Posterior cingulate gyrus (tissue), 11 donors: Measurements from ENCODE around the gene BPIFB6.

Experiments used
- DNase-seq, 10 donors: peaks; one replicate each; pipeline versions ENCODE4 v3.0.0 to v3.0.0-alpha.2; 2020 to 2021; ENCODE audit warnings: mixed read lengths in 3 of 10
- intact Hi-C: fragments of 100-400 bp; cut with DNase I; formaldehyde crosslinking; loops from one replicate; pipeline ENCODE4 v1.15.1; 2023

The BPIFB6 gene

GRCh38 chr20:33031531-33031930, at the start of gene BPIFB6:
Gene BPIFB6, plus strand, starts transcription at chr20:33031648. Its CDS starts 0 bp downstream, at chr20:33031648.
- intact Hi-C loops: no loop called here
- DNase-seq: peak in 3 of 10 donors; percentile 50 to 77 (median 54)

DNA sequence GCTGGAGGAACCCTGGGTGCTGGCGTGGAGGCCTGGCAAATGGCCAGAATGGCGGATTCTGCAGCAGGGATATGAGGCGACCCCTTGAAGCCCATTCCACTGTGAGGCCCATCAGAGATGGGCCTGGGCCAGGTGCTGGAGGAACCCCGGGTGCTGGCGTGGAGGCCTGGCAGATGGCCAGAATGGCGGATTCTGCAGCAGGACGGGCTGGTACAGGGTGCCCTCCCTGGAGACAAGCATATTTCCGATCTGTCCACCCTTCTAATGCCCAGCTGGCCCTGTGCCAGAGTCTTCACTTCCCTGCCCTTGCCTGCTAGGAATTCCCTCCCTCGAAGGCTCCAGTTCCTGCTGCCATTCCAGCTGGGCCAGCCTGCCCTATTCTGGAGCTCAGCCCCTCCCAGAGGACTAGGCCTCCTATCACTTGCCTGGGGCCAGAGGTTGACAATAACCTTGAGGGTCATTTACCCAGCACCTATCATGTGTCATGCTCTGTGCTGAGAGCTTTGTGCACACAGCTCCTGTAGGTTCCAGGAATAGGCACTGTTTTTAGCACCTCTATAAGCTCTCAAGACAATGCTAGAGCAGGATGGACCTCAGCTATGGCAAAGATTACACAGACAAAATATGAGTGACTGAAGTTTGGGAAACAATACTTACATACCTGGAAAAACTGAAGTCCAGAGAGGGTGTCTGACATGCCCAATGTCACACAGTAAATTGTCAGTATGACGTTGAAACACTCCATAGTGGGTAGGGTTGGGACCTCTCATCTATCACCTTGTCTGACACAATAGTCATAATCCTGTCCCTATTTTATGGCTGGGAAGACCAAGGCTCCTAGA, 48.6 kb upstream of the BPIFB6 start:
- intact Hi-C loops: loop anchor here (5.0 kb wide), 1 partner anchor 81 kb away; no protein-coding TSS in a partner anchor
- DNase-seq: peak in 8 of 10 donors; percentile 19 to 92 (median 52)

GRCh38 chr20:32983459-32984112, 47.9 kb upstream of the BPIFB6 start:
- peak in 1 of 10 donors; percentile 81 for DNase-seq

GRCh38 chr20:32984196-32984595, 47.3 kb upstream of the BPIFB6 start:
- intact Hi-C loops: loop anchor here (5.0 kb wide), 1 partner anchor 82 kb away; no protein-coding TSS in a partner anchor
- peak in 8 of 10 donors; percentile 25 to 94 (median 63) for DNase-seq

More at GRCh38 chr20:32983459-32984112, 47.9 kb upstream of the BPIFB6 start:
- intact Hi-C loops: loop anchor here (5.0 kb wide), 1 partner anchor 81 kb away; no protein-coding TSS in a partner anchor

- intact Hi-C loops: loop anchor here (5.0 kb wide), 1 partner anchor 82 kb away; no protein-coding TSS in a partner anchor
- DNase-seq: peak in 2 of 10 donors; percentile 35 to 67
Observed at GRCh38 chr20:32984631-32985354, 46.7 kb upstream of the BPIFB6 start.

DNA sequence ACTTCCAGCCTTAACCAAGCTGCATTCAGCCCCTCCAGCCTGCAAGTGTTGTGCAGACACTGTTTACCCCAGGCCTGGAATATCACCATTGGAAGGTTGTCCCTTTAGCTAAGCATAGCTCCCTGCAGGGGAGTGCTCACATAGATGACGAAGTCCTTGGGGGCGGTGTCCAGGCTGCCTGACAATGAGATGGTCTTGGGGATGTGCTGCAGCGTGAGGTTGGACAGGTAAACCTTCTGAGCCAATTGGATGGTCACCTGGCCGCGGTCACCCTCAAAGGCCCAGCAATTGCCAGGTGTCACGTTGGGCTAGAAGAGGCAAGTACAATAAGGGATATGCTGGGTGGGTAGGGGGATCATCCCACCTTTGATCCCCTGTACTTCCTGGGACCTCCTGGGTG, 45.9 kb upstream of the BPIFB6 start:
- DNase-seq: peak in 2 of 10 donors; percentile 46 to 69
- intact Hi-C loops: no loop called here

GRCh38 chr20:32986331-32986966, 45.0 kb upstream of the BPIFB6 start:
- intact Hi-C loops: no loop called here
- DNase-seq: peak in 2 of 10 donors; percentile 62 to 88

- intact Hi-C loops: no loop called here
- DNase-seq: peak in 1 of 10 donors; percentile 80
Observed at GRCh38 chr20:32987044-32987825, 44.2 kb upstream of the BPIFB6 start.

GRCh38 chr20:32988008-32988407, 43.4 kb upstream of the BPIFB6 start:
- intact Hi-C loops: no loop called here
- DNase-seq: peak in 1 of 10 donors; percentile 70

GRCh38 chr20:32989507-32990283, 41.8 kb upstream of the BPIFB6 start:
- intact Hi-C loops: no loop called here
- peak in 1 of 10 donors; percentile 62 for DNase-seq

DNA sequence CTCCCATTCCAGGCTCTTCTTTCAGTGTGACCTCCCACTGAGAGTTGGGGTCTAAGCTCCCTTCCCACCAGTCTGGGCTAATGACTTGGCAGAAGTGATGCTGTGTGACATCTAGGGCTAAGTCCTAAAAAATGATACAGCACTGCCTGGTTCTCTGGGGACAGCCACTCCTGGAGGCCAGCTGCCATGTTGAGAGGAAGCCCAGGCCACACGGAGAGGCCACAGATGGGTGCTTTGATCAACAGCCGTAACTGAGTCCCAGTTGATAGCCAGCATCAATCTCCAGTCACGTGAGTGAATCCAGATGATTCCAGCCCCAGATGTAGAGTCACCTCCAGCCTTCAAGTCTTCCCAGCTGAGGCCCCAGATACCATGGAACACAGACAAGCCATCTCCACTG, 41.0 kb upstream of the BPIFB6 start:
- DNase-seq: peak in 1 of 10 donors; percentile 63
- intact Hi-C loops: no loop called here

DNA sequence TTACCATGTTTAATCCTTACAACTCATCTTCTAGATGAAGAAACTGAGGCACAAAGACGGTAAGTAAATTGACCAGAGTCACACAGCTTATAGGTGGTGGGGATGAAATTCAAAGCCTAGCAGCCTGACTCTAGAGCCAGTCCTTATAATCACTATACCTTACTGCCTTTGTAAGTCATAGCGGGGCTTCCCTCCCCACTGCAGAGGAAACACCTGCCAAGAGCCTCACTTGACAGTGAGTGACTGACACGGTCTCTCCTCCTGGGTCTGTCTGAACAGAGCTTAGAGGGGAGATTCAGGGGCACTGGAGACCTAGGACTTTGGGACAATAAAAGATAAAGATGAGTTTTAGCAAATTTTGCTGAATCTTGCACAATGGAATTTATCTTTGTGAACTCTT, 40.1 kb upstream of the BPIFB6 start:
- intact Hi-C loops: no loop called here

DNA sequence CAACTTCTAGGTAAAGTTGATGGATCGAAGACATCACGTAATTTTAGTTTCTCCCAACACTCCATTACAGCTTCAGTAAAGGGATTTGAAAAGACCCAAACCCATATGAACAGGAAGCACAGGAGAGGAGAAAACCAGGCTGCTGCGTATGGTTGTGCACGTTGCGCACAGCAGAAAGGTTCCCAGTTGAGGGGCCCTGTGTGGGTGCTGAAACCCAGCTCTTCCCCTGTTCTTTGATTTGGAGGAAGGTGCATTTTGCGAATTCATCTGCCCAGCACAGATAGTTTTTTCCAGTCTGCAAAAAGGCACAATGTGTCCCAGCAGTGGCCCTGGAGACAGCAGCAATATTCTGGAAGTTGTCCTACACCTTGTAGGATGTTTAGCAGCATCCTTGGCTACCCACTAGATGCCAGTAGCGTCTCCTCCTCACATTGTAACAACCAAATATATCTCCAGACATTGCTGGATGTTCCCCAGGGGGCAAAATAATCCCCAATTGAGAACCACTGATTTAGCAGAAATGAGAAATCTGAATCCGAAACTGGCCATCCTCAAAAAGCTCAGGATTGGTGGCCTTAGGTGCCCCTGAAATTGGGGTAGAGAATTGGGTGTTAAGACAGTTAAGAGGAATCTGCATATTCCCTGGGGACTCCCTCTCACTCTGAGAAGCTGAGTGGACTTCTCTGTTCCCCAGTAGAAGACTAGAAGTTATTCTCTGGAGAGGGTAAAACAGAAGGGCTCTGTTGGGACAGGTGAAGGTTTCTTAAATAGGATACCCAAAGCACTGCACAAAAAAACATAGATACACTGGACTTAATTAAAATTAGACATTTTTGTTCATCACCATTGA, 39.4 kb upstream of the BPIFB6 start:
- intact Hi-C loops: no loop called here

More for the DNA sequence above, 40.1 kb upstream of the BPIFB6 start:
- DNase-seq: peak in 1 of 10 donors; percentile 3

GRCh38 chr20:32993496-32994050, 37.9 kb upstream of the BPIFB6 start:
- DNase-seq: peak in 1 of 10 donors; percentile 13

More for the DNA sequence above, 39.4 kb upstream of the BPIFB6 start:
- DNase-seq: peak in 1 of 10 donors; percentile 7

DNA sequence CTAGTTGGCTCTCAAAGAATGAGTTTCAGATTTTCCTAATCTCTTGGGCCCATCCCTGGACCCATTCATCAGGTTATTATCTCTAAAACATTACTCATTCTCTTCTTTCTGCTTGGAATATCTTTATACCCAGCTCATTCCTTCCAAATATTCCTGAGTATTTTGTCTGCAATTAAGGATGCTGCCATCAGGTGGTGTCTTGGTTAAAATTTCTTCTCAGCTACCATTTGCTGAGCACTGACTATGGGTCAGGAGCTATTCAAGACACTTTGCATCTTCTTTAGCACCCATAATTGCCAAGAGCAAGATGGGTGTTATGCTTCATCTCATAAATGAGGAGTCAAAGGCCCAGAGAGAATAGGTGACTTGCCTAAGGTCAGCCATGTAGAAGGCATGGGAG, 35.6 kb upstream of the BPIFB6 start:
- DNase-seq: no peak
- intact Hi-C loops: no loop called here

More at GRCh38 chr20:32993496-32994050, 37.9 kb upstream of the BPIFB6 start:
- intact Hi-C loops: no loop called here

DNA sequence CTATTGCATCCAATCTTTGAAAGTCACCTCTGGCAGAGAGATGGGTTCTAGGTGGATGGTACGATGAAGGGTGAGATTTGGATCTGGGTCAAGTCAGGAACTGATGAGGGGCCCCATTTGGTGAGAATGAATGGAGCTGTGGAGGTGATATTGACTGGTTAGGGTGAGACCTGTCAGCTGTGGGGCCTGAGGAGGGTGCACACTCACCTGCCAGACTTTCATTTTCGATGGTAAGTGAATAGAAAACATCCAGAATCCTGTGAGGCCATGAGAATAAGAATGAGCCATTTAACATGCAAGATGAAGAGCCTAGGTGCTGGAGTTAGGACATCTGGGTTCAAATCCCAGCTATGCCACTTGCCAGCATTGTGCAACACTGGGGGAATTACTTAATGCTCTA, 34.0 kb upstream of the BPIFB6 start:
- DNase-seq: no peak
- intact Hi-C loops: no loop called here
